CD4-positive, alpha-beta T cell treated with Interleukin-4 for 4 hours (primary cell): Measurements from ENCODE around the gene CD247.

ENCODE experiments used
- DNase-seq: peaks from one replicate; pipeline ENCODE4 v3.0.0-alpha.2; 2020

CD247 gene

DNA sequence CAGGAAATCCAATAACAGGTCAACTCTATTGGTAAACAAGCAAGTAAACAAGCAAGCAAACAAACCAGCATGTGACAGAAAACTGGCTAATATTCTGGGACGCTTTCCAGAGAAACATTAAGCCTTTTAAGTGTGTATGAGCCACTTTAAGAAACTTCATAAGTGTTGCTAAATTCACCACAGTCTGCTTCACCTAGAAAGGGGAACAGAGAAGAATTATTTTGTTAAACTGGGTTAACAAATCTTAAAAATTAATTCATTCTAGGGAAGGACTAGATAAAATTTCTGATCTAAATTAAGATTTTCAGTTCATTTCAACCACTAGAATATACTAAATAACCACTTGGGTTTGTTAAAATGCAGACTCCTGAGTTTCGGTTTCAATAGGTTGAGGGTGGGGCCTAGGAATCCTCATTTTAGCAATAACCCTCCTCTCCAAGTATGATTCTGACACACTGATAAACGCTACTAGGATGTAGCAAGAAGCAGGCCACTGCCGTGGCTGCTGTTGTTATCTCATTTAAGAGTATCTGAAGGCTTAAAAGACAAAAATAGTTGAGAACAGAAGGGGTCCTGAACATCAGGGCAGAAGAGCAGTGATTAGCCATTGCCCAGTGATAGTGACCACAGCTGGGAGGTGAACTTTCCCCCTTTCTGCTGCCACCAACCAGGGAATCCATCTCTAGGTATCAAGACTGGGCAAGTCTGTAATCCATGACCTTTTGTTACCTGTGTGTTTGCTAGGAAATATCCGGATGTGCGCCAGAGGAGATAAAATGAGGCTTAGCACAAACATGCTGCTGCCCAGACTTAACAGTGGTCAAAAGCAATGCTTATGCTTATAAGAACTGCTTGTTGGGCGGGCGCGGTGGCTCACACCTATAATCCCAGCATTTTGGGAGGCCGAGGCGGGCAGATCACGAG is 24.0 kb upstream of the CD247 start:
- DNase-seq = no peak

DNA sequence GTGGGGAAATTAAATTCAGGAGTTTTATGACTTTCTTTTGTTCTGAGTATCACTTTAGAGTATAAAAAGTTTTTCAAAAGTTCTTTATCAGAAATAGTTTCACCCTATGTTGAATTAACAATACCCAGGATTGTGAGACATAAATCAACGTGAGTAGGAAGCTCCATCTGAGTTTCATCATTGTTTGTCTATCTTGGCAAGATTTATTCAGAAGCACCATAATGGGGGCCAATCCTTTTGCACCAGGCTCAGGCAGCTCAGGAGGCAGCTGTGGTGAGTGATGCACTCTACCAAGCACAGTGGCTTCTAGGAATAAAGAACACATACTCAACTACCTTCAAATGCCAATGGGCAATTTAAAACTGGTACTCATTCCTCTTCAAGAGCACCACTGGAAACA is 23.3 kb upstream of the CD247 start:
- DNase-seq = no peak

DNA sequence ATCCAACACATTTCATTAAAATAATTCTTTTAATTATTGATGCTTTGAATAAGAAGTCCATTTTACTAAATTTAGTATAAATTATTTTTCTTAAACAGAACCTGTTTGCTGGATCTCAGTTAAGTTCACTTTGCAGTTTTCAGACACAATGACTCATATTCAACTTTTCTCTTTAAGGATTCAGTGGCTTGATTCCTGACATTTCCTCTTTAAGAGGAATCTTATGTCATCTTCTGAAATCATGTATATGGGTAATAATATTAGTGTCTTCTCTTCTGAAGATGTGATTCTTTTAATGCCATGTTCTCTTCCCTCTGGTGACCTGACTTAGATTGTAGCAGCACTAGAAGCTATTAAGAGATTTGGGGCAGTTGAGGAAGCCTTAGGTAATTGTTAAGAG is 22.7 kb upstream of the CD247 start:
- DNase-seq = no peak

DNA sequence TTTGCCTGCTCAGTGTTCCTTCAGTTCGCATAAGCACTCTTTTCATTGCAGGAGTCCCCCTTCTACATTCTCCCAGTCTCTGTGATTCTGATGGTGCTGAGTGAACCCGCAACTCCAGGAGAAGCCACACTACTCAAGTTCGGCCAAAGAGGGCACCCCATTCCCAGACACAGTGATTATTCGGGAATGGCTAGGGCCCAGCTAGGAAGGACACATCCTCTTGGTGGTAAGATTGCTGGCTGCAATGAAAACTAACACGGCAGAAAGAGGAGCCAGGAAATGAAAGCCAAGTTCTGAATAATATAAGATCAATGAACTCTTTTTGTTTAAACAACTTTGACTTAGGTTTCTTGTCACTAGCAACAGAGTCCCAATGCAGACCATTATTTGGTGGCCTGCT is 20.3 kb upstream of the CD247 start:
- DNase-seq = no peak

DNA sequence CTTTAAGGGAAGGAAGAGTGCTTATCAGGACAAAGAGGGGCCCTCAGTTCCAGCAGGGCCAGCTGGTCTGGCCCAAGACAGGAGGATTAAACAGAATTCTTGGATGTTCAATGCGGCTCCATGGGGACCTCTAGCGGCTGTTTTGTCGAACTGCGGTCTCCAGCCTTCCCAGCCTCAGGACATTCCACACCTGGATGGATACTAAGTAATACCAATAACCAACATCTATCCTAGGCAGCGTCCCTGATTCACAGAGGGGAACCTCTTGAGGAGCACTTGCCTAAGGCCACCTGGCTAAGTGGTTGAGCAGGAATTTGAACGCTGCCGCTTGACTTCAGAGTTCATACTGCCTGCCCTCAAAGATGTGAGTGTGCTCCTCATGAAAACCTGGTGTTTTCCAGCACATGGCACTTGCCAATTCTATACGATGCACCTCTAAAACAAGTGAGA is 15.5 kb upstream of the CD247 start:
- peak; percentile 65 for DNase-seq

DNA sequence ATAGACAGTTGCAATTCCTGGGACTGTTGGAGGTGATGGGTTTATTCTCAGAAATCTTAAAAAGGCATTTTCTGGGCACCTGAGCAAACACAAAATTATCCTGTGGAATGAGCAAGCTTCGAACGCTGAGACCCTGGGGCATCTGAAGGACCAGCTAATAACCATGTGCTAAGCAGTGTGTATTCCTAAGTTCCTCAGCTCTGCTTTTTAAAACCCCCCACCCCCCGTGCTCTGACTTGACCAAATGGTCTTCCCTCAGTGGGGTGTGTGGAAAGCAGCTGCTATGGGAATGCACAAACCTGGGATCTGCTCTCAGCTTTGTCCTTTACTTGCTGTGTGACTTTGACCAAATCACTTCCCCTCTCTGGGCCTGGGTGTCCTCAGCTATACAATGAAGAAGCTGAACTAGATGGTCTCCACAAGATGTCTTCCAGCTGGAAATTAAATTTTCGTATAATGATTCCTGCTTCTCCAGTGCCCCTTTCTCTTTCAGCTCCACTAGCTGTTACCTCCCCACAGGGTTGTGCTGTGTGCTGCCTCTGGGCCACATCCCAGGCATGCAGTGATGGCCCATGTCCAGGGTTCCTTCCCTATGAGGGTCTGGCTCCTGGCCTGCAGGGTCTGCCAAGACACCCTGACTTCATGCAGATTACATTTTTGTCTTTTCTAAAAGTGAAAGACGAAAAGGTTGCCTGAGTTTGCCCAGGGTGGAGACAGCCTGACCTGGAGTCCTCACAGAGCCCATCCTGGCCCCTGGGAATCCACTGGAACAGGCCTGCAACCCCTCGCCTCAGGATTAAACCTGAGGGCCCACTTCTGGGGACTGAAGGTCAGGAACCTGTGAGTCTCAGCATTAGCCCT is 14.9 kb upstream of the CD247 start:
- DNase-seq = no peak

DNA sequence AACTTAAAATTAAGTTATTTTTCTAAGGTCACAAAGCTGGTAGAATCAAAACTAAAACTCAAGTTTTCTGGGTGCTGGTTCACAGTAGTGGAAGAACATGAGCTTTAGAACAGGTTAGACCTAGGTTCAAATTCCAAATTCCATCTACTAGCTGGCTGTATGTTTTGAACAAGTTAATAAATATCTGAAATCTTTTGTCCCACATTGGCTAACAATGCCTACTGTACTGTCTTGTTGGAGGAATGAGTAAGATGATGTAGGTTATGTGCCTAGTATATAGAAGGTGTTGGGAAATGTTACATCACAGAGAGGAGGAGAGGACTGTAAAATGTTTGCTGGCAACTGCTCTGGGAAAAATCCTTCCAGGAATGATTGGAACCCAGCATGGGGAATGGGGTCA is 14.0 kb upstream of the CD247 start:
- DNase-seq = no peak

DNA sequence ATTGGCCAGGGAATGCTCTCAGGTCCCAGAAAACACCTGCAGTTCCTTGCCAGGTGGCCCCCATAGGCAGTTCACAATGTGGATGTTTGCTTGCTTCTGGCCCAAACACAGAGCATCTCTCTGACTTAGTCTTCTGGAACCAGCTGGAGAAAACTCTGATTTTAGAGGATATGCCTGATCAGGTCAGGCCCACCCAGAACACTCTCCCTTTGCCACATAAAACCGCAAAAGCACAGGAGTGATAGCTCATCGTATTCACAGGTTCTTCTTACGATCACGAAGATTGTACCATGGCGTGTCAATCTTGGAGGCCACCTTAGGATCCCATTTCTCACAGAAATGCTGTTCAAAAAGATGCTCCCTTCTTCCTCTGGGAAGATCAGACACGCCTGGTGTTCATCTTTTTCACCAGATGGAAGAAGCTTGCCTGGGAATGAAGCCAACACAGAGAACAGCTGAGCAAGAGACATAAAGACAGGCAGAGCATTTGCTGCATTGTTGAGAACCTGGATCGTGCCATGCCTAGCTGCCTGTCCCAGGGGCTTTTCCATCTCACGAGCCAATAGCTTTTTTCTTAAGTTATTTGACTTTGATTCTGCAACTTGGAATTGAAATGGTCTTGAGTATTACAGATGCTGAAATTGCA is 11.6 kb upstream of the CD247 start:
- DNase-seq = no peak

DNA sequence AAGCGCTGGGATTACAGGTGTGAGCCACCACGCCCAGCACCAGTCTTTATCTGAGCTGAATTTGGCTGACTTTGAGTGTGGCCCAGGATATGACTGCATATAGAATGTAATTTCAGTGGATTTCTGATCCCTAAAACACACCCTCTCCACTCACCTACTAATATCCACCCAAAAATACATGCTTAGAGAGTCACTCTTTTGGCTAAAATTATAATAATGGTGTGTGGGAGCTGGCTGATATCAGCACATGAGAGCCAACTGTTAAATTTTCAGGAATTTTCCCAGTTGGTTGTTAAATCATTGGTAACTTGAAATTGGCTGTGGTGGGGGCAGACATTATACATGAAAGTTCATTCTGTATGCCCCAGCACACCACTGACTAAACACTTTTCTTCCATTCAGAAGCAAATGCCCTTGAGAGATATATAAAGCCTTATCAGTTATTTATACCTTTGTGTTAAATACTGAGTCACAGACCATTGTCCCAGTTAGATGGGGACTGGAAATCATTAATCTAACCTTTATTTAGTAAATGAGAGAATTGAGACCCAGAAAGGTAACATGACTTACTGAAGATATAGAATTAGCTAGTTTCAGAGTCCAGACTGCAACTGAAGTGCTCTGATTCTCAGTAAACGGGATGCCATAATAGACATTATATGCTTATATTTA is 9.9 kb upstream of the CD247 start:
- DNase-seq = no peak

DNA sequence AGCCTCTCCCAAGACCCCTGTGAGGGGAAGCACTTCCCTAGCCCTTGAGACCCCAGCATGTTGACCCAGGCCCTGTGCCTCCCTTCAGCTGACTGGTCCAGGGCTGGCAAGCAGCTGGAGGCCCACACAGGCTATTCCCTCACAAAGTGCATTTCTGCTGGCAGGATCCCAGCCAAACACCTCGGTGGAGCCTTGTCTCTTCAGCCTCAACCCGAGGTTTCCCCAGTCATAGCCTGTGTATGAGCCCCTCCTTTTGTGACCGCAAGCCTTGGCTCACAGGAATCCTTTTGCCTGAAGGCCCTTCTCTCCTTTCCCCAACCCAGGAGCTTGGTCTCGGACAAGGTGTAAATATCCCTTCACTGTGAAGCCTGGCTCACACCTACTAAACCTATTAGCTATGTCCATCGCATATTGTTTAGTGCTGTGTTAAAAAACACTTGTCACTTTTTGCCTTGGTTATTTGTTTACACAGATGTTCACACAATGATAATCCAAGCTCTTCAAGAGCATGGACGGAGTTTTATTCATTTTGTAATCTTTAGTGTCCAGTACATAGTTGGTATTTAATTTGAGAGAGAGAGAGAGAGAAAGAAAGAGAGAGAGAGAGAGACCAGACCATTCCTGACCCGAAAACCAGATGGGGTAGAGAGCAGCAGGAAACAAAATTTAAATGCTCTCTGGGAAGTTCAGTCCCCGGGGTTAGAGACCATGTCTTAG is 8.5 kb upstream of the CD247 start:
- no peak for DNase-seq

DNA sequence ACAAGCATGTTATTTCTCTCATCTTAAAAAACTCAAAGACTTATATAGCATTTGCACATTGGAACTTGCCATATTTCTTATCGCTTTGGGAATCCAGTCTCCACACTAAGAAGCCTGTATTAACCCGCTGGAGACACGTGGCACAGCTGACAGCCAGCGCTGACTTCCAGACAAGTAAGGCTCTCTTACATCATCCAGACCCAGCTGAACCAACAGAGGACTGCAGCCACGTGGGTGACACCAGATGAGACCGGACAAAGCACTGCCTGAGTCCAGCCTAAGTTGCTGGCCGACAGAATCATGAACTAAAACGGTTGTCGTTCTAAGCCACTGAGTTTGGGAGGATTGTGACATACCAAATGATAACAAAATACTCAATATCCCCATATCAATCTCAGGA is 6.3 kb upstream of the CD247 start:
- no peak for DNase-seq

DNA sequence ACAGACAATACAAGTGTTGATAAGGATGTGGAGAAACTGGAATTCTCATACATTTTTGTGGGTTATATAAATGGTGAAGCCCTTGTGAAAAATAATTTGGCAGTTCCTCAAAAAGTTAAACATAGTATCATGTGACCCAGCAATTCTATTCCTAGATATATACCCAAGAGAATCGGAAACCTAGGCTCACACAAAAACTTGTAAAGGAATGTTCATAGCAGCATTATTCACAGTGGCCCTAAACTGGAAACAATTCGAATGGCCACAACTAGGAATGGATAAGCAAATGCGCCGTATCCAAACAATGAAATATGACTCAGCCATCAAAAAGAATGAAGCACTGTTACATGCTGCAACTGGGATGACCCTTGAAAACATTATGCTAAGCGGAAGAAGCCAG is 3.9 kb upstream of the CD247 start:
- no peak for DNase-seq

DNA sequence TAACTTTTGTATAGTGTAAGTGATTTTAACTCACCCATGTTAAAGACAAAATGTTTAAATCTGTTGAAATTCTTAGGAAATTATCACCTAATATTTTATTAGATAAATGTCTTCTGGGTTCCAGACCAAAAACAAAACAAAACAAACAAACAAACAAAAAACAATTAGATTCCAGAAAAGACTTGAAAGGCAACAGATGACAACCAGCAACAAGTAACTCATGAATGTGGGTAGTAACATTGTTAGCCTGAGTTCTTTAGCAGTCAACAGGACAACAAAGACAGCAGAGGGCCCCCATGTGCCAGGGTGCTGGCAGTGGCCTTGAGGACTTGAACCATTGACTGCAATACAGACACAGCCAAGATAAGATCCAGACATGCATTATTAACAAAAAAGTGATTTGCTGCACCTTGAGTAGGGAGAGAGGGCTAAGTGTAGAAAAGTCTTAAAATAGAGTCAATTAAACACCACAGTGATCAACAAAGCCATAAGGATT is 2.4 kb upstream of the CD247 start:
- DNase-seq = no peak

DNA sequence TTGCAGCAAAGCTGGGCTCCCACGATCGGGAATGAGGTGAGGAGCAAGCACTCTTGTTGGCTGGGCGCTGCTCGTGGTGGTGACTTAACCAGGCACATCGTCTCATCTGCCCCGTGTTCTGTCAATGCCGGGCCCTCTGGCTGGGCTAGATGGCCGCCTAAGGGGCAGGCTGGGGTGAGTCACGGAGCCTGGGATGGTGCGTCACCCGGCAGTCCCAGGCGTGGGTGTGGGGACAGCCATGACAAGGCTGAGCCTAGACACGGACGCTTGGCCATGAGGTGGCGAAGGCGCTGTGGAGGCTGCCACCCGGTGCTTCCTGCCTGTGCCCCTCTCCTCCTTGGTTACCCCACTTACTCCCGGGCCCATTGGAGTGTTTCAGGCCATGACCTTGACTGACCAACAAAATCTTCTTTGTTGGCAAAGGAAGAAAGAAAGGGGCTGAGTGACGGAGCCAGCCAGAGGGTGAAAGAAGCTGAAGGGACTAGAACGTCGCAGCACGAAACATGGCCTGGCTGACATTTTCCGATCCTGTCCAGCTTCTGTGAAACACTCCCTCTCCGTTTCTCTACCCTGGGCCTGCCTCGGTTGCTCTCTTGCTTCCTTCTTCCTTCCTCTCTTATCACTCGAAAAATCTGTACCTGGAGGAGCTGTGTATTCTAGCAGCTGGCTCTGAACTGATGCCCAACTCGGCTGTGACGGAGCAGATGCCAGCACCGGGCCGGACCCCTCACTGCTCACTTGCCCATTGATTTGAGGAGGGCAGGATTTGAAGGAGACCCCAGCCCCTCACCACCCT is 596 bp downstream of the CD247 start:
- DNase-seq = peak; percentile 92

DNA sequence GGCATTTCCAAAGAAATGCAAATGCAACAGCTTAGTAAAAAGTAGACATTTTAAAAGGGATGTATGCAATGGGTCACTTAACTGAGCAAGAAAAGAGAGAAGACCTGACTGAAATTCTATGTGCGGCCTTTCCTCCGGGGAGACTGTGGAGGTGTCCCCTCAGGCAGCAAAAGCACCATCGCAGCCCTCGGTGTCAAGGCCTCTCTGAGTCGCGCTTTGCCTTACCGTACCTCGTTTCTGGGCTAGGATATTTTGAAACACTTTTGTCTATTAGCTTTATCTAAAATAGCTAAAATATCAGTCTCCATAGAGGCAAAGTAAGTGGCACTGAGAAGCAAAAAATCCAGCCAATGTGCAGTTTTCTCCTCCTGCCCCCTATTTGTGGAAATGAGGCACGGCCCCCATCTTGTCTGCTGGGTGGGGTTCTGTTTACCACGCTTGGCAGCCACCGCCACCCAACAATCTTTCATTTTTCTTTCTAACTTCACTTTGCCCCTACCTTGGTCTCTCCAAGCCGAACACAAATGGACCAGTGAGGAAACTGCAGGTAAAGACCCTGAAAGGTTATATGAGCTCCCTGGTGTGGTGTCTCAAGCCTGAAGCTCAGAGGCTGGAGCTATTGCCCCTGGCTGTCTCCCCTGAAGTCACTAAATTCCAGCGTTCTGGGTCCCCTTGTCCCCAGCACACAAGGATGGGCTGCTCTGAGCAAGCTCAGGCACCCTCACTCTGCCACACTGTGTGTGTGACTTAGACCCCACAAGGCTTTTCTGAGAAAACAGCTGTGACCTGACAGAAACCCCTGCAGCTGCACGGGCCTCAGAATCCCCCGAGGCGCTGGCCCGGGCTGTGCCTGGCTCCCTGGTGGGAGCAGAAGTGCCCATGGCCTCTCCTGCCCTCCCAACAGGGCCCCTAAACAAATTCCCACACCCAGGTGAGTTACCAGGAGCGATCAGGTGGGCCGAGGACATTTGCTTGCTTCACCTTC is 1.6 kb downstream of the CD247 start:
- peak; percentile 65 for DNase-seq

DNA sequence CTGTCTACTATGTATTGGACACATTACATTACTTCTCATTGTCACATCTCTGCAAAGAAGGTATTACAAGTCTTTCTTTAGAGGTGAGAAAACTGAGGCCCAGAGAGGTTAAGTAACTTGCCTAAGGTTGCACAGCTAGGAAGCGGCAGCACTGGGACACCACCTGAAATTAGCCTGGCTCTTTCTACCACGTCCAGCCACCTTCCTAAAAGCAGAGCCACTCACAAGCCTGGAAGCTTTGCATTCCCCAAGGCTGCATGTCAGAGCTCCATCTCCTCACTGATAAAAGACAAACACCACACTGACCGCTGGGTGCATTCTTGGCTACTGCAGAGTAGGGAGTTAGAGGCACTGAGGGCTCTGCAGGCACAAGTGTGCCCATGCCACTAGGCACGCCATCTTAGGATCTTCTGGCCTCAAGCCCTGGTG is 2.4 kb downstream of the CD247 start:
- no peak for DNase-seq

DNA sequence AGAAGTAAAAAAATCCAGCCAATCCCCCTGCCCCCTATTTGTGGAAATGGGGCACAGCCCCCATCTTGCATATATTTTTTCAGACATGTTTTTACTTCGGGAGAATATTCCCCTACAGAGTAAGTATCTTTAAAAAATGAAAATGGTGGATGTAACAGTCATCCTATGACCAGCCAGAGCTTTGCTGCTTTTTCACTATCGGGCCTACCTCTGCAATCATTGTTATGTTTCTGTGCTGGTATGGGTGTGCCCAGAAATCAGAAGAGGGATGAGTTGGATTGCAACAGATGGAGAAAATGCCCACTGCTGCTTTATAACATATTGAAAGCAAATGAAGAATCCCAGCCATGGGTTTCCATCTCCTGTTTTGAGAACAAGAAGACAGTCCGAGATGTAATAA is 2.9 kb downstream of the CD247 start:
- DNase-seq = no peak

DNA sequence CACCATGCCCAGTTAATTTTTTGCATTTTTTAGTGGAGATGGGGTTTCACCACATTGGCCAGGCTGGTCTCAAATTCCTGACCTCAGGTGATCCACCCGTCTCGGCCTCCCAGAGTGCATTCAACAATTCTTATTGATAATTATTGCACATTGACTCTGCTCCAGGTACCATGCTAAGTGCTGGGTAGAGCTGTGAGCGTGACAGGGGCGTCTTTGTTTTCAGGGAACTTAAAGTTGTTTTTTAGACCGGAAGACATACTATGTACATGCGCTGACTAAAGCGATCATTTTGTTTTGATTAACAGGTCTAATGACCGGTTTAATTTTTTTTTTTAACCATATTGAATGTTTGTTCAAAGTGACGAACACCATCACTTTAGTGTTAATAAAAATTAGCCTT is 4.0 kb downstream of the CD247 start:
- peak; percentile 51 for DNase-seq

DNA sequence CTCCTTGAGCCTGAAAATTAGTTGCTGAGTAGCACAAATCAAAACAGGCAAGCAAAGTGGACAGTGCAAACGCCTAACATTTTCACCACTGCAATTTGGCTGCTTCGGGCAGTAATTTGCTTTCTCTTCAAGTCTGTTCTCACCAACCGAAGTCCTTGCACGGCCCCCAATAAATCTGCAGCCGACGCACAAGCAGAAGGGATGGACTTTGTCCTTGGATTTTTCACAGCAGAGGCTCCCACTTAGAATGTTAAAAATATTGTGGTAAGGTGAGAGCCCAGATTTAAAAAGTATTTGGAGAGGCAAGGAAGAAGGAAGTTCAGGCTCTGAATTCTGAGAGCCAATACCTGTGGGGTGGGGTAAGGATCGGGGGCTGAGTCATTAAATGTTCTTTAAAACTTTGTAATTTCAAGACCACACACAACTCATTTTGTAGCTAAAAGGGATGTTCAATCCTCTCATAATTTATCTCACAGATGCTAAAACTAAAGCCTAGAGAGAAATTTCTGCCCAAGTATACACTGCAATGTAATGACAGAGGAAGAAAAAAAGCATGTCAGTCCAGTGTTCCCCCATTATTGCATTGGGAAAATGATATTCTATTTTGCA is 6.2 kb downstream of the CD247 start:
- DNase-seq = no peak
